CD4-positive, alpha-beta T cell treated with Interleukin-2 at 100 ng/mL for 4 hours (primary cell): ENCODE results near the gene SEMA5A.

Experiments
- DNase-seq: peaks from one replicate; pipeline ENCODE4 v3.0.0-alpha.2; 2020; ENCODE audit warnings: low spot score

The SEMA5A gene

GRCh38 chr5:9399094-9399493 is 146.8 kb downstream of the SEMA5A start:
- DNase-seq = no peak

- DNase-seq = no peak
Observed at GRCh38 chr5:9398227-9398626, 147.6 kb downstream of the SEMA5A start.

GRCh38 chr5:9396285-9396770 is 149.5 kb downstream of the SEMA5A start:
- no peak for DNase-seq

GRCh38 chr5:9395706-9396105 is 150.2 kb downstream of the SEMA5A start:
- no peak for DNase-seq

- no peak for DNase-seq
Observed at GRCh38 chr5:9394221-9394620, 151.7 kb downstream of the SEMA5A start.

DNA sequence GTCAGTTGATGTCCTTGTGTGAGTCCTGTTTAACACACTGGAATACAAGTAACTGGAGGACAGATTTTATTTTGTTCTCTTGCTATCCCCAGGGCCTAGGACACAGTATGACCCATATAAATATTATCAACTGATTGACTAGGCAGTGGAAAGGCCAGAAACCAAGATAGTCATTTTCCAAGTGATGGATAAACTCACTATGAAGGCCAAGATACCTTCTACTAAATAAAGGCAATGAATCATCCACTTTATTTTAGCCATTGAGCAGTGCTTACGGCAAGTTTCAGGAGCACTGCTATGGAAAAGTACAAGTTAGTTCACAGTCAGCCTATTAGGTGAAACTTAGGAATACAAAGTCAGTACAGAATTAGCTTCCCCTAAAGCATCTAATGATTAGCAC is 153.2 kb downstream of the SEMA5A start:
- no peak for DNase-seq

- no peak for DNase-seq
Observed at GRCh38 chr5:9391080-9391479, 154.8 kb downstream of the SEMA5A start.

DNA sequence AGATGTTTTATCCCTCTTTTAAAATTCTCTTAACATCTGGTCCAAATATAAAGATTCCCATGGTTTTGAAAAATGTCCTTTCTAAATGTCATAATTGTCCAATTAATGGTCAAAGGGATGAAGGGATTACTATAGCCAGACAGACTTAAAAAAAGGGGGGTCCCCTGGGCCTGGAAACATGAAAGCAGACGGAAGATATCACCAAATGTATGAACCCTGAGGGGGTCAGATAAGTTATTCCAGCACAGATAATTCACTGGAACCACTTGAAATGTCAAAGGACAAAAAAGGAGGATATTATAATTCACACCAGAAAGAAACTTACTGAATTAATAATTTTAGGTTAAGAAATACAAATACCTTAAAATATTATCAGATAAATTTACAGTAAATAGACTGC is 155.8 kb downstream of the SEMA5A start:
- DNase-seq = no peak

DNA sequence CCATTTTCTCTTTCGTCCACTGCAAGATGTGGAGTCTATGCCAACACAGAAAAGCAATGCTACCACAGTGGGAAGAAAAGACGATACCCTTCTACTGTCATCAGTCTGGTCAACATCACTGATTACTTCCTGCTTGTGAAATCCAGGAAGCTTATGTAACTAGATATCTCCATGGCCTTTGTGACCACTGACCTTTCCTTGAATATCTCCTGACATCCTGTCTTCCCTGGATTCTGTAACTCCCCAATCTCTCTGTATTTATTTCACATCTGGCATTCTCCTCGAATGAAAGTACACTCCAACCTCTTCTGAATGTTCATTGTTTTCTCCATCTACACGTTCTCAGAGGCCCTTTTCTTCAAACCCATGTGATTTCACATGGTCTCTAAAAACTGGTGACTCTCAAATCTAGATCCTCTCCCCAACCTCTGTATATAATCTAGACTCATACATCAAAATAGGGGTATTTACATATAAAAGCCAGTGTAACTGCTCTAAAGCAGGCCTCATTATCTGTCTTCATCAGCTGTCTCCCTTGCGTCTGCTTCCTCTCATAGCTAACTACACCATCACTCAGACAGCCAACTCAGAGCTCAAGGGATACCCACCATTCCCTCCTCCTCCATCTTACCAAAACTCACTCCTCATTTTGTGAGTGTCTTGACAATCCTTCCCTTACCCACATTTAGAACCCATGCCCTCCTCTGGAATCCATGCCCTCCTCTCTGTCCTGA is 156.8 kb downstream of the SEMA5A start:
- no peak for DNase-seq

DNA sequence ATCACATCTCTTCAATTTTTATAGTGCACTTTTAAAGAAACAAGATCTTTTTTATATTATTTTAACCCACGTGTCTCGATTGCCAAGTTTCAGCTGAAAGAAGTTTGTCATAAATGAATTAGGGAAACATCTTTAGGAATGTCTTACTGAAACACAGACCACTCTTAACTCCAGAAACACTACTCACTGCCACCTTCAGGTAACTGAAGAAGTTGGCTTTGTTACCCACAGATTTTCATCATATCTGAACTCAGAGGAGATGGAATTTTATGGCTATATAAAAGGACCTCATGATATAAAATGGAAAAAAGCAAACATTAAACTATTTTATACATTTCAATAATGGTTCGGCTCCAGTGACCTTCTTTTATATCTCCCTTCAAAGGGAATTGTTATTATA is 158.0 kb downstream of the SEMA5A start:
- no peak for DNase-seq

- no peak for DNase-seq
Observed at GRCh38 chr5:9386945-9387344, 158.9 kb downstream of the SEMA5A start.

- DNase-seq = no peak
Observed at GRCh38 chr5:9382522-9382921, 163.4 kb downstream of the SEMA5A start.

GRCh38 chr5:9381464-9381863 is 164.4 kb downstream of the SEMA5A start:
- no peak for DNase-seq

GRCh38 chr5:9380109-9380508 is 165.8 kb downstream of the SEMA5A start:
- DNase-seq = no peak

GRCh38 chr5:9376363-9377117 is 169.3 kb downstream of the SEMA5A start:
- DNase-seq = no peak

DNA sequence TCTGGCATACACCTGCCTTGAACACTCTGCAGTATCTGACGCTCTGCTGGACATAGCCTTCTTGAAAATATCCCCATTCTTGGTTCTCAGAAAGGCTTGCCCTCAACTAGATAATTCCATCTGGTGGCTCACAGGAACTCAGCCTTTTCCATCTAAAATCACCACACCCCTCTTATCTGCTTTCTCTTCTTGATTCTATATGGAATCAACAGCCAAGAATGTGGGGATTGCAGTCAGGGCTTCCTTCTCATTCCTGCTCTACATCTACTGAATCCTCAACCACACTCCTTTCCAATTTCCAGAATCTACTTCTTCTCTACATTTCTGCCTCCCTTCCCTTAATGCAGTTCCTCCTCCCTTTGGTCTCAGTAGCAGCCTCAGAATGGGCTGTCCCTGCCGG is 170.1 kb downstream of the SEMA5A start:
- no peak for DNase-seq

DNA sequence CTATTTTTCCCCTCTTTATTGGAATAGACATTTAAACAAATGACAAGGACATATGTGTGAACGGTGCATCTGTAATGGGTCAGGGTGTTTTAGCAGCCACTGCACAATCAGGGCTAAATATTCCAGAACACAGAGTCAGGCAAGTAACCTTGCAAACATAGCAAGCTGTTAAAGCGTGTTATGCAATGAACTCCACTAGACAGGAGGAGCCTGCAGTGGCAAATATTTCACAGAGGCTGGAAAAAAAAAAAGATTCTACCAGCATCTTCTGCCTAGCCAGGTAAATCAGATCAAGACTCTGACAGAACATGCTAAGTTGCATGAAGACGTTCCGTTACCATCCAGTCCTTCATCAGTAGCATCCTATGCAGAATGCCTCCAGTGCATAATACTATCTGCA is 171.8 kb downstream of the SEMA5A start:
- DNase-seq = no peak

DNA sequence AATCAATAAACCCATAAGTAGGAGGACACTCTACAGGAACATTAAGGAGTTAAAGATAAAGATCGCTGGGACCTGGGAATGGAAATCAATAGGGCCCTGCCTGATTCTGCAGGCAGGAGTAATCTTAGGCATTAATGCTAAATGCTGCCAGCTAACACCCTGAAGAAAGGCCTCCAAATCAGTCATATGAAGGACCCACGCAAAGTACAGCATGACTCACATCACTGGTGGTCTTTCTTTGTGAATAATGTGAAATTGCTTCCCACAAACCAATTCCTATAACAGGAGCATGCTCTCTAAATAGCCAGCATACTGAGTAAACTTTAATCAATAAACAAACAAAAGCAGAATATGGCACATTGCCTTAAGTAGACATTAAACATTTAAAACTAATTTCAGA is 172.3 kb downstream of the SEMA5A start:
- no peak for DNase-seq

GRCh38 chr5:9370256-9370655 is 175.6 kb downstream of the SEMA5A start:
- no peak for DNase-seq

DNA sequence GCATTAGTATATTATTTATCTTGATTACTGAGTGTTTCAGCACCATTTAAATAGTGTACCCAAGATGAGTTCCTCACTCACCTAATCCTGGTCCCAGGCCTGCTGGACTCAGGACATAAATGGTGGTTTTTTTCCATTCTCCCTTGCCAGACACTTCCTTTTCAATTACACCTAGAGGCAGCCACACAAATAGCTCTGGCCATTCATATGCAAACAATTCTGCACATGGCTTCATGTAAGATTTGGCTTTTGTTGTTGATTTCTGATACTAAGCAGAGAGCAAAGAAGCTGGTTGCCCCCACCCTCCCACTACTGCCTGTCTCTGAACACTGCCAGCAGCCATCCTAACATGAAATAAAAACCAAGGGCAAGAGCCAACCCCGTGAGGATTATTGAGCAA is 180.4 kb downstream of the SEMA5A start:
- DNase-seq = no peak

DNA sequence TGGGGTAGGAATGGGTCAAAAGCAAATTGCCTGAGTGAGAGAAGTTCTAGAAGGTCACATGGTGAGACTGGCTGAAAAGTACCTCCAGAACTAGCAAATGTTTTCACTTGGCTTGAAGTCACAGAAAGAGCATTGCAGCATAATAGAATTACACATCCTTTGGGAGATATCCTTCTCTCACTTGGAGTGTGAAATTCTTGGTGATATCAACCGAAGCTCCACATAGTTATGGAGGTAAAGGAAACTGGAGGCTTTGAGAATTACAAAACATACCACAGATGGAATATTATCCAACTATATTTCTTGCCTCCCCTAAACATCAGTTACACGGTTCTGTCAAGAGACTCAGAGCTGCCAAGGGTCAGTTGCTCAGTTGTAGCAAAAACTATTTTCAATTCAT is 182.4 kb downstream of the SEMA5A start:
- DNase-seq = no peak

GRCh38 chr5:9363026-9363425 is 182.8 kb downstream of the SEMA5A start:
- DNase-seq = no peak

GRCh38 chr5:9362600-9362999 is 183.3 kb downstream of the SEMA5A start:
- no peak for DNase-seq

DNA sequence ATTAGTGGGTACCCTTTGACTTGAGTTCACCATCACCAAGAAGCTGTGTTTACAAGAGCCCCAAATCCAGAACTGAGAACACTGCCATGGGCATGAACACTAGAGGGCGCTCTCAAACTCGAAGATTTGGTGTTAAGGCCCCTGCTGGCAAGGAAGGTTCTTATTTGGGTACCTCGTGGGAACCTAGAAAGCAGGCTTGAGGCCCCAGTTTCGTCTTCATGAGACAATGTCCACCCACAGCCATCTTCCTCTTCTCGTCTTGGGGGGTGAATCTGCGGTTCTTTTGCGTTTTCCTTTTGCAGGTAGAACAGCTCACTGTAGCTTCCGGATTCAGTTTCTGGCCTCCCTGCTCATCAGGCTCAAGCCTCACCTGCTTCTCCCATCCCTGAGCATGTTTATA is 184.0 kb downstream of the SEMA5A start:
- peak; percentile 48 for DNase-seq
